ENCODE measurements around the gene APBA3. TPM values are rescaled to one million over a fixed set of nuclear protein-coding genes. Genes with fewer than 3 reads are reported as not detected.

The APBA3 gene
- polyA plus RNA-seq, 1 donor: 13.1 TPM

- DNase-seq (ENCODE audit: low read depth): no peak
Measured at GRCh38 chr19:3785938-3786824, 24.7 kb upstream of the APBA3 start, which contains the start of gene MATK. MATK (minus strand) TSS chr19:3786381; CDS start chr19:3785135, 1,246 bp downstream.

DNA sequence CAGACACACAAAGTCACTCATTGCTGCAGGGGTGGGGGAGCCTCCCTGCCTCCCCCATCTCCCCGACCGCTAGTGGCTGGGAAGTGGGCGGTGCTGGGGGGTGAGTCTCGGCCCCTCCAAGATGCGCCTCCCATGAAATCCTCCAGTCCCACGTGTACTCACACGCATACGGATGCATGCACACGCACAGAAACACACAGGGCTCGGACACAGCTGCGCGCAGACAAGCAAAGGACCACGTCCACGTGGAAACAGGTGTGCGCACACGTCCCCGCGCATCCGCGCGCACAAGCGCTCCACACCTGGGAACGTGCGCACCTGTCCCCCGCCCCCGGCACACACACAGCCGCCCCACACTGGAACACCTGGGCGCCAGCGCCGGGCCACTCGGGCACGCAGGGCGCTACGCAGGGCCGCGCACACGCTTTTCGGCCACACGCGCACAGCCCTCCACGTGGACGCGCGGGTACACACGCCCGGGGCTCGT is 24.0 kb upstream of the APBA3 start:
- DNase-seq (ENCODE audit: low read depth): no peak

GRCh38 chr19:3784607-3785450 is 23.3 kb upstream of the APBA3 start:
- DNase-seq (ENCODE audit: low read depth): no peak

GRCh38 chr19:3783660-3784584 is 22.4 kb upstream of the APBA3 start:
- DNase-seq (ENCODE audit: low read depth): no peak

GRCh38 chr19:3782903-3783302 is 21.4 kb upstream of the APBA3 start:
- no peak for DNase-seq (ENCODE audit: low read depth)

DNA sequence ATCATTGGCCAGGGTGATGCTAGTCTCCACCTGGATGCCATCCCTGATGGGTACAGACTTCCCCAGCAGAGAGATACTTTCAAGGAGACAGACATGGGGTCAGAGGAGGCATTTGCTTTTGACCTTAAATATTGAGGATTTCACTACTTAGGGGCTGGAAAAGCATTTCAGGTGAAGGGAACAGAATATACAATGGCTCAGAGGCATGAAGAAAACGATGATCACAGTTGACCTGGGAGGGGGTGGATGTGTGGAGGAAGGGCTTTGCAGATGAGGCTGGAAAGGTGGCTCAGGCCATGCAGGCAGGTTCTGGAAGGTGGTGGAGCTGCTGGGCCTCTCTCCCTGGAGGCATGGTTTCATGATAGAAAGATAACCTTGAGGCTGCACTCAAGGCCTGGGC is 20.8 kb upstream of the APBA3 start:
- no peak for DNase-seq (ENCODE audit: low read depth)

GRCh38 chr19:3781603-3782002 is 20.1 kb upstream of the APBA3 start:
- DNase-seq (ENCODE audit: low read depth): no peak

- no peak for DNase-seq (ENCODE audit: low read depth)
Measured at GRCh38 chr19:3780786-3781304, 19.4 kb upstream of the APBA3 start.

DNA sequence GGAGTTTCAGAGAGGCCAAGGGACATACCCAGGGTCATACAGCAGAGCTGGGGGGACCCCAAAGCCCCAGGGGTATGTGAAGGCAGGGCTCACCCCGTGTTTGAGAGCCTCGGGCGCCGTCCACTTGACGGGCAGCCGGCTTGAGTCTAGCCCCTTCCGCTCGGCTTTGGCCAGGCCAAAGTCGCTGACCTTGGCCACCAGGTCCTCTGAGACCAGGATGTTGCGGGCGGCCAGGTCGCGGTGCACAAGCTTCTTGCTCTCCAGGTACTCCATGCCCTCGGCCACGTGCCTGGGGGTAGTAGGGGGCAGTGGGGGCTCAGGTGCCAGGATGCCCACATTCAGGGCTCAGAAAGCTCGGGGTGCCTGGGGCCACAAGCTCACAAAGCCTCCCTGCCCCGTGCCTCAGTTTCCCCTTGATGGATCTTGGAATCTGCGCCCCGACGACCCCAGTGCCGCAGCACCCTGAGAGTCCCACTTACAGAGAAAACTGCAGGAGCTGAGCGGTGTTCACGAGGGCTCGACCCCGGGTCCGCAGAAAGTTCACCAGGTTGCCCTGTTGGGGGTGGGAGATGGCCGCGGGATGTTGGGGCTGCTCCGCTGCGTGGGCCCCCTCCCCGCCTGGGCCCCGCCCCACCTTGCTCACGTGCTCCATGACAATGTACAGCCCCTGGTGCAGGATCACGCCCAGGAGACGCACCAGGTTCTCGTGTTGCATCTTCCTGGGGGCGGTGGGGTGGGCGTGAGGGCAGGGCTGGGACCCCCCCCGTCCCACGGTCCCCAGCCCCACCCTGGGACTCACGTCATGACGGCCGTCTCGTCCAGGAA is 17.6 kb upstream of the APBA3 start:
- DNase-seq (ENCODE audit: low read depth): no peak

DNA sequence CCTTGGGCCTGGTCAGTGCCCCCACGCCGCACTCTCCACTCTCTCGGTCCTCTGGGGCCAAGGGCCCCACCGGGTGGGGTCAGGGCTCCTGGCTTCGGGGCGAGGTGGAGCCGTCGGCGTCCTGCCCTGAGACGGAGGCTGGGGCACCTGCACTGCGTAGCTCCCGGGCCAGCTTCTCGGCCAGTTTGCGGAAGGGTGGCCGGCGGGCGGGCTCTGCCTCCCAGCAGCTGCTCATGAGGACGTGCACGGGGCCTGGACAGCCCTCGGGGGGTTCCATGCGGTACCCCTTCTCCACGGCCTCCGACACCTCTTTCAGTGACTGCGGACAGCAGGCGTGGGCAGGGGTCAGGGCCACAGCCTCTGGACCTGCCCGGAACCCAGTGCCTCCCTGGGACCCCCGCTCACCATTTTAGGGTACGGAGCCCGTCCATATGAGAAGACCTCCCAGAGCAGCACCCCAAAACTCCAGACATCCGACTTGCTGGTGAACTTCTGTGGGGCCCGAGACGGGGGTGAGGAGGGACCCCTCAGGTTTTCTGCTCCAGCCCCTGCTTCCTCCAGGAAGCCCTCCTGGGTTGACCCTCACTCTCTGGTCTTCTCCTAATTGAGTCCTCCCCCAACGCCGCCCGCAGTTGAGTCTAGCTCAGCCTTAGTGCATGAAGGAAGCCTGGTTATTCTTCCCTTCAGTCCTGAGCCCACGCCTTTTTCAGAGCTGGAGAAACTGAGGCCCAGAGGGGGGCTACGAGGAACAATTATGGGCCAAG is 16.8 kb upstream of the APBA3 start:
- DNase-seq (ENCODE audit: low read depth): no peak

DNA sequence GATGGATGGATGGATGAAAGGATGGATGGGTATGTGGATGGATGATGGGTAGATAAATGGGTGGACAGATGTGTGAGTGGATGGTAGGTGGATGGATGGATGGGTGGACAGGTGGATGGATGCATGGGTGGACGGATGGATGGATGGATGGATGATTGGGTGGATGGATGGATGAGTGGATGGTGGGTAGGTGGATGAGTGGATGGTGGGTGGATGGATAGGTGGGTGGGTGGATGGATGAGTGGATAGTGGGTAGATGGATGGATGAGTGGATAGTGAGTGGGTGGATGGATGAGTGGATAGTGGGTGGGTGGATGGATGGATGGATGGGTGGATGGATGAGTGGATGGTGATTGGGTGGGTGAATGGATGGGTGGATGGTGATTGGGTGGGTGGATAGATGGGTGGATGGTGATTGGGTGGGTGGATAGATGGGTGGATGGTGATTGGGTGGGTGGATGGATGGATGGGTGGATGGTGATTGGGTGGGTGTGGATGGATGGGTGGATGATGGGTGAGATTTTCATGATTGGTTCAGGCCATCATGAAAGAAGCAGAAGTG is 15.1 kb upstream of the APBA3 start:
- no peak for DNase-seq (ENCODE audit: low read depth)

DNA sequence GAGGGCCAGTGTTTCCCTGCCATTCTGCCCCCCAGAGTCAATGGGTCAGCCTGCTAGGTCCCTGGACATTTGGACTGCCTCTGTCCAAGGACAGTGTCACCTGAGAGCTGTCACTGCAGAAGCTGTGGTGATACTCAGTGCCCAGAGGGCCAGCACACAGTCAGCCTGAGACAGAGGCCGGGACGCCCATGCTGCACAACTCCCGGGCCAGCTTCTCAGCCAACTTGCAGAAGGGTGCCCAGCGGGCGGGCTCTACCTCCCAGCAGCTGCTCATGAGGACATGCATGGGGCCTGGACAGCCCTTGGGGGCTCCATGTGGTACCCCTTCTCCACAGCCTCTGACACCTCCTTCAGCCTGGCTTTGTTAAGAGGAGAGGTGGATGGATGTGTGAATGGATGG is 14.3 kb upstream of the APBA3 start:
- no peak for DNase-seq (ENCODE audit: low read depth)

DNA sequence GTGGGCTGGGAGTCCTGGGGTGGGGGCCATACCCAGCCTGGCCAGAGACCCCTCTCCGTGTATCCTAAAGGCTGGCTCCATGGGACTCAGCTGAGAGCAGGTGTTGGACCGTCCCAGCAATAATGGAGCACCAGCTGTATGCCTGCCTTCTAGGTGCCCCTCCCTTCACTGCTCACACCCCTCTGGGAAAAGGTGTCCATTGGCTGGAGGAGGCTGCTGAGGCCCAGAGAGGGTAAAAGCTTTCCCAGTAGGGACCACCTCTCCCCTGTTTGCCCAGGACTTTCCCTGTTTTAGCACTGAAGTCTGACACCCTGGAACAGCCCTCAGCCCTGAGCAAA is 13.9 kb upstream of the APBA3 start:
- no peak for DNase-seq (ENCODE audit: low read depth)

DNA sequence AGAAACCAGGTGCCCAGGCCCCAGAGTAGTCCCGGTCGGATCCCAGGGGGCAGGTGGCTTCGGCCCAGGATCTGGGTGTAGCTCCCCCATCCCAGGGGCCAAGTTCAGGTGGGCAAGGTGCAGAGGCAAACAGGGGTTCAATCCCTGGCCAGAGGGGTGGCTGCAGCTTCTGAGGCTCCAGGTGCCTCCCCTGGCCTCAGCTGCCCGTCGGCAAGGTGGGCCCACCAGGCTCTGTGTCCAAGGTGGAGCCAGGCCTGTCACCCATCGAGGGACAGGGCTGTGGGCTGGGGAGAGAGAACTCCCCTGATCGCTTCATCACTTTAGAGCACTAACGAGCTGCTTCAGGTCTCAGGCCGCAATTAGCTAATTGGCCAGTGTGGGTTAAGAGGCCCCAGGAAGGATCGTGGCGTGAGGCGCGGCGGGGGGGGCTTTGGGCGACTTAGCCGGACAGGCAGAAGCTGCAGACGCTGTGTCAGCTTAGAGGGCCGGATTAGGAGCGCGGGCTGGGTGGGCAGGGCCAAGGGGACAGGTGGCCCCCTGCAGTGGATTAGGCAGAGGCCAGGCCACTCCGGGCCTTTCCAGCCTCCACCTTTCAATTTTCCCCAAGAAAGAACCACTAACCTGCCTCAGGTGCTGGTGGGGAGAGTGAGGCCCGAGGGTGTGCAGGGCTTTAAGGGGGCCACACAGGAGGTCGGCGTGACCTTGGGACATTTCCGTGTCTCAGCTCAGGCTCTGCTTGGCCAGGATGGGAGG is 13.3 kb upstream of the APBA3 start:
- DNase-seq (ENCODE audit: low read depth): no peak

GRCh38 chr19:3773814-3774515 is 12.5 kb upstream of the APBA3 start:
- no peak for DNase-seq (ENCODE audit: low read depth)

- DNase-seq (ENCODE audit: low read depth): no peak
Measured at GRCh38 chr19:3771906-3772455, 10.5 kb upstream of the APBA3 start, which contains the start of gene RAX2. RAX2 (minus strand) TSS chr19:3772228; CDS start chr19:3771742, 486 bp downstream.
